HG02938 (cell line): Measurements from ENCODE around the gene ELF1.

Source experiments
- ATAC-seq: cut with Tn5 transposase; IDR thresholded peaks from one replicate; pipeline ENCODE4 v1.9.1; 2021; ENCODE audit warnings: mild to moderate bottlenecking, moderate library complexity; ENCODE audit not compliant: unreplicated experiment

Gene ELF1

GRCh38 chr13:41007744-41008128, 11.4 kb downstream of the ELF1 start:
- ATAC-seq = no peak

- ATAC-seq = no peak
These were observed 12.0 kb downstream of the ELF1 start for GRCh38 chr13:41006978-41007743.

GRCh38 chr13:41006306-41006705, 12.8 kb downstream of the ELF1 start:
- ATAC-seq = no peak

- no peak for ATAC-seq
These were observed 13.4 kb downstream of the ELF1 start for GRCh38 chr13:41005704-41006103.

GRCh38 chr13:41004875-41005693, 14.0 kb downstream of the ELF1 start:
- ATAC-seq = peak; percentile 76

GRCh38 chr13:41002606-41003005, 16.5 kb downstream of the ELF1 start:
- ATAC-seq = no peak

- ATAC-seq = no peak
These were observed 17.4 kb downstream of the ELF1 start for GRCh38 chr13:41001695-41002094.

- no peak for ATAC-seq
These were observed 19.7 kb downstream of the ELF1 start for GRCh38 chr13:40999416-40999815.

GRCh38 chr13:40996426-40997092, 22.6 kb downstream of the ELF1 start:
- ATAC-seq = no peak

GRCh38 chr13:40995997-40996396, 23.1 kb downstream of the ELF1 start:
- ATAC-seq = no peak

- ATAC-seq = peak; percentile 83
These were observed 24.4 kb downstream of the ELF1 start for GRCh38 chr13:40994581-40995230.

GRCh38 chr13:40993987-40994386, 25.1 kb downstream of the ELF1 start:
- ATAC-seq = no peak

GRCh38 chr13:40992678-40993518, 26.2 kb downstream of the ELF1 start:
- no peak for ATAC-seq

- no peak for ATAC-seq
These were observed 31.4 kb downstream of the ELF1 start for GRCh38 chr13:40987606-40988280.

GRCh38 chr13:40986101-40986856, 32.8 kb downstream of the ELF1 start:
- no peak for ATAC-seq

GRCh38 chr13:40985381-40986100, 33.6 kb downstream of the ELF1 start:
- ATAC-seq = no peak

GRCh38 chr13:40984668-40985366, 34.3 kb downstream of the ELF1 start:
- peak; percentile 55 for ATAC-seq
